Mesenchymal stem cell (in vitro differentiated cells and primary cell): ENCODE results near the gene BICDL2.

Experiments
- DNase-seq: peaks from one replicate; pipeline ENCODE4 v3.0.0-alpha.2; 2013
- H2AFZ ChIP-seq: one replicate; pipeline ENCODE4 v1.6.1; 2013; ENCODE audit warnings: low read depth, mild to moderate bottlenecking, control low read depth, inconsistent platforms, low read length, moderate library complexity
- H2AK5ac ChIP-seq: 2 replicates; pipeline ENCODE4 v1.6.1; 2013; ENCODE audit warnings: low read length, moderate library complexity, mild to moderate bottlenecking, inconsistent platforms; ENCODE audit not compliant: severe bottlenecking
- H2BK120ac ChIP-seq: one replicate; pipeline ENCODE4 v1.6.1; 2013; ENCODE audit warnings: low read depth, mild to moderate bottlenecking, inconsistent platforms, low read length, moderate library complexity
- H2BK12ac ChIP-seq, 2 experiments: one replicate each; pipeline ENCODE4 v1.6.1; 2013; ENCODE audit warnings: inconsistent platforms in 2 of 2, low read length in 2 of 2, mild to moderate bottlenecking in 2 of 2, moderate library complexity in 2 of 2, control low read depth in 1 of 2
- H2BK15ac ChIP-seq: one replicate; pipeline ENCODE4 v1.6.1; 2013; ENCODE audit warnings: mild to moderate bottlenecking, low read depth, inconsistent platforms; ENCODE audit not compliant: poor library complexity, severe bottlenecking
- H2BK5ac ChIP-seq: 2 replicates; pipeline ENCODE4 v1.6.1; 2013; ENCODE audit warnings: low read depth, mild to moderate bottlenecking, low read length, control low read depth, inconsistent platforms; ENCODE audit not compliant: poor library complexity, severe bottlenecking
- H3K14ac ChIP-seq, 2 experiments: one replicate each; pipeline ENCODE4 v1.6.1; 2013; ENCODE audit warnings: inconsistent platforms in 2 of 2, low read length in 2 of 2, control low read depth in 1 of 2, mild to moderate bottlenecking in 1 of 2, moderate library complexity in 1 of 2
- H3K18ac ChIP-seq, 2 experiments: one replicate each; pipeline ENCODE4 v1.6.1; 2013; ENCODE audit warnings: inconsistent platforms in 2 of 2, low read length in 2 of 2, control low read depth in 1 of 2, low read depth in 1 of 2, mild to moderate bottlenecking in 1 of 2
- H3K23ac ChIP-seq, 2 experiments: one replicate each; pipeline ENCODE4 v1.6.1; 2013; ENCODE audit warnings: inconsistent platforms in 2 of 2, low read length in 2 of 2, mild to moderate bottlenecking in 2 of 2, moderate library complexity in 2 of 2, control low read depth in 1 of 2
- H3K27ac ChIP-seq: 2 replicates; pipeline ENCODE4 v1.5.1; 2013; ENCODE audit warnings: mild to moderate bottlenecking, moderate library complexity, low read length, control low read depth, inconsistent platforms; ENCODE audit not compliant: poor library complexity, severe bottlenecking
- H3K27me3 ChIP-seq, 2 experiments: 2 replicates each; pipeline versions ENCODE4 v1.6.1 to v1.7.0; 2013; ENCODE audit warnings: low read length in 2 of 2, mild to moderate bottlenecking in 2 of 2, moderate library complexity in 2 of 2, control low read depth in 1 of 2, inconsistent platforms in 1 of 2; ENCODE audit not compliant: control insufficient read depth in 1 of 2, insufficient read depth in 1 of 2
- H3K36me3 ChIP-seq, 2 experiments: 2 replicates each; pipeline versions ENCODE4 v1.6.1 to v1.7.0; 2013; ENCODE audit warnings: low read length in 2 of 2, control low read depth in 1 of 2, inconsistent platforms in 1 of 2, low read depth in 1 of 2, mild to moderate bottlenecking in 1 of 2; ENCODE audit not compliant: insufficient read depth in 2 of 2, control insufficient read depth in 1 of 2
- H3K4ac ChIP-seq, 2 experiments: one replicate each; pipeline ENCODE4 v1.6.1; 2013; ENCODE audit warnings: inconsistent platforms in 2 of 2, low read length in 2 of 2, mild to moderate bottlenecking in 2 of 2, moderate library complexity in 2 of 2, control low read depth in 1 of 2, low read depth in 1 of 2
- H3K4me1 ChIP-seq: 2 replicates; pipeline ENCODE4 v1.6.1; 2013; ENCODE audit warnings: low read depth, low read length, control low read depth; ENCODE audit not compliant: control insufficient read depth, insufficient read depth
- H3K4me2 ChIP-seq: 2 replicates; pipeline ENCODE4 v1.6.1; 2013; ENCODE audit warnings: low read length, mild to moderate bottlenecking, inconsistent platforms; ENCODE audit not compliant: poor library complexity, severe bottlenecking
- H3K4me3 ChIP-seq, 2 experiments: 2 replicates each; pipeline versions ENCODE4 v1.5.1 to v1.7.0; 2013; ENCODE audit warnings: low read length in 2 of 2, mild to moderate bottlenecking in 2 of 2, control low read depth in 1 of 2, low read depth in 1 of 2; ENCODE audit not compliant: insufficient read depth in 1 of 2
- H3K79me1 ChIP-seq: replicated peaks from 2 replicates; pipeline ENCODE4 v1.6.1; 2013; ENCODE audit warnings: mild to moderate bottlenecking, control low read depth, low read length, inconsistent platforms; ENCODE audit not compliant: poor library complexity, severe bottlenecking
- H3K9ac ChIP-seq: 2 replicates; pipeline ENCODE4 v1.7.0; 2013; ENCODE audit warnings: mild to moderate bottlenecking, low read length, moderate library complexity
- H3K9me3 ChIP-seq: 2 replicates; pipeline ENCODE4 v1.7.0; 2013; ENCODE audit warnings: mild to moderate bottlenecking, low read length; ENCODE audit not compliant: control insufficient read depth
- H4K8ac ChIP-seq: one replicate; pipeline ENCODE4 v1.6.1; 2013; ENCODE audit warnings: inconsistent platforms, mild to moderate bottlenecking, low read length, moderate library complexity
- H4K91ac ChIP-seq: one replicate; pipeline ENCODE4 v1.6.1; 2013; ENCODE audit warnings: mild to moderate bottlenecking, low read length, inconsistent platforms
- WGBS: methylation state at CpG from one replicate; pipeline ENCODE4 v1.1.7; 2013; ENCODE audit warnings: mixed read lengths; 5-methylcytosine and 5-hydroxymethylcytosine counted together

BICDL2 gene

DNA sequence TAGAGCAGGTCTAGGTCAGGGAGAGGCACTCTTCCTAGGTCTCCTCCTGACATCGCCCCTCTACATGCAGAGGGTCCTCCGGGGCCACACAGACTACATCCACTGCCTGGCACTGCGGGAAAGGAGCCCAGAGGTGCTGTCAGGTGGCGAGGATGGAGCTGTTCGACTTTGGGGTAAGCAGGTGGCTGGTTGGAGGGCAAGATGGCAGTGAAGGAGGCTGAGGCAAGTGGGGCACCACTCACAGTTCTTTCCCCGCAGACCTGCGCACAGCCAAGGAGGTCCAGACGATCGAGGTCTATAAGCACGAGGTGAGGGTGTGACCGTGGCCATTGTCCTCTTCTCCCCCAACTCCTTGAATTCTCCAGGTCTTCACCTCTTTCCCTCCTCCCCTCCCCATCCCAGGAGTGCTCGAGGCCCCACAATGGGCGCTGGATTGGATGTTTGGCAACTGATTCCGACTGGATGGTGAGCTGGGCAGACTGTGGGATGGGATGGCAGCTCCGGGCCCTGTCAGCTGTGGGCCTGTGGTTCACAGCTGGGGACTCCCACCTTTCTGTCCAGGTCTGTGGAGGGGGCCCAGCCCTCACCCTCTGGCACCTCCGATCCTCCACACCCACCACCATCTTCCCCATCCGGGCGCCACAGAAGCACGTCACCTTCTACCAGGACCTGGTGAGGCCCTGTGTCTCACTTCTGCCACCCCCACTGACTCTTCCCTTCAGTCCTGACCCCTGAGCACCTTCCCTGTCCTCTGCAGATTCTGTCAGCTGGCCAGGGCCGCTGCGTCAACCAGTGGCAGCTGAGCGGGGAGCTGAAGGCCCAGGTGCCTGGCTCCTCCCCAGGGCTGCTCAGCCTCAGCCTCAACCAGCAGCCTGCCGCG is 9.9 kb downstream of the BICDL2 start:
- Histone ChIP-seq H2BK5ac (no peak overlapping the region), H3K27ac (no peak overlapping the region), H3K4me1 (peaks cover 25% of the 10 kb centered on the region), H3K79me1 (peaks cover 4% of the 10 kb centered on the region), H3K14ac (no peak overlapping the region), H3K4me3 (no peak overlapping the region), H3K18ac (no peak overlapping the region), H3K4me2 (no peak overlapping the region), H2BK120ac (no peak overlapping the region), H2BK15ac (no peak overlapping the region), H3K9ac (no peak overlapping the region), H3K4ac (no peak overlapping the region), H4K91ac (no peak overlapping the region), H3K9me3 (no peaks in the 10 kb centered on the region), H3K36me3 (peaks cover 24 to 50% of the 10 kb centered on the region in 2 experiments), H2AFZ (no peak overlapping the region), H3K27me3 (peaks cover 0 to 23% of the 10 kb centered on the region in 2 experiments), H3K23ac (no peak overlapping the region), H2BK12ac (no peak overlapping the region), H4K8ac (no peak overlapping the region), H2AK5ac (no peak overlapping the region)
- no peak for DNase-seq
- 95% methylated on average over 23 of the region's 24 CpGs for whole genome bisulfite sequencing

- Histone ChIP-seq H3K4ac (no peak overlapping the region), H3K23ac (no peak overlapping the region)
- DNase-seq: no peak
These were observed 10.8 kb downstream of the BICDL2 start for GRCh38 chr16:3026003-3026378.

DNA sequence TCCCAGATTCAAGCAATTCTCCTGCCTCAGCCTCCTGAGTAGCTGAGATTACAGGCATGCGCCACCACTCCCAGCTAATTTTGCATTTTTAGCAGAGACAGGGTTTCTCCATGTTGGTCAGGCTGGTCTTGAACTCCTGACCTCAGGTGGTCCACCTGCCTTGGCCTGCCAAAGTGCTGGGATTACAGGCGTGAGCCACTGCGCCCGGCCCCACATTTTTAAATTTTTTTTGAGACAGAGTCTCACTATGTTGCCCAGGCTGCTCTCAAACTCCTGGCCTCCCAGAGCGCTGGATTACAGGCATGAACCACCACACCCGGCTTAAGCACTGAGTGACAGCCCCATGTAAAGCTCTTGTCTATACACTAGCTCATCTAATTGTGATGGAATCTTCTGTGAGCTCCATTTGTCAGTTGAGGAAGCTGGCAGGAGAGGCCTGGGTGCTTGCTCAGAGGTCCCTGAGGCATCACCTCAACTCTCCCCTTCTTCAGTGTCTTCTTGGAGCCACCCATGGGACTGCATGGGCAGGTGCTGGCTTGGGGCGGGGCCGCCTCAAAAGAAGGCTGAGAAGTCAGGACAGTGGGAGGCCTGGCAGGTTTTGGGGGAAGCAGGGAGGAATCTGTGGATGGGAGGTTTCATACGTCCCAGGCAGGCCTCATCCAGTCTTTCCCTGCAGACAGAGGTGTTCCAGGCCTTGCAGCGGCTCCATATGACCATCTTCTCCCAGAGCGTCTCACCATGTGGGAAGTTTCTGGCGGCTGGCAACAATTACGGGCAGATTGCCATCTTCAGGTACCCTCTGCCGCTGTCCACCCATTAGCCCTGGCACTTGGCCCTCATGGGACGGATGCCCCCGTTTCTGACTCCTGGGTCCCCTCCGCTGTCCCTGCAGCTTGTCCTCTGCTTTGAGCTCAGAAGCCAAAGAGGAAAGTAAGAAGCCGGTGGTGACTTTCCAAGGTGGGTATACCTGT is 11.4 kb downstream of the BICDL2 start:
- Histone ChIP-seq H2AFZ (no peak overlapping the region), H2BK15ac (no peak overlapping the region), H2BK120ac (no peak overlapping the region), H4K91ac (no peak overlapping the region), H3K4me1 (peaks cover 25% of the 10 kb centered on the region), H2BK5ac (no peak overlapping the region), H3K23ac (no peak overlapping the region), H3K27ac (no peak overlapping the region), H3K4ac (no peak overlapping the region), H3K79me1 (peaks cover 4% of the 10 kb centered on the region), H3K4me2 (no peak overlapping the region), H3K18ac (no peak overlapping the region), H3K36me3 (peaks cover 24 to 58% of the 10 kb centered on the region in 2 experiments), H4K8ac (no peak overlapping the region), H2BK12ac (no peak overlapping the region), H2AK5ac (no peak overlapping the region), H3K9ac (no peak overlapping the region), H3K9me3 (no peaks in the 10 kb centered on the region), H3K4me3 (no peak overlapping the region), H3K14ac (no peak overlapping the region), H3K27me3 (peaks cover 0 to 17% of the 10 kb centered on the region in 2 experiments)
- WGBS: 97% methylated on average over 18 of the region's 18 CpGs
- DNase-seq: no peak

More at GRCh38 chr16:3026003-3026378, 10.8 kb downstream of the BICDL2 start:
- H3K4me3 ChIP-seq: no peak overlapping the region
- H2AFZ ChIP-seq: no peak overlapping the region
- H4K8ac ChIP-seq: no peak overlapping the region
- no peak overlapping the region for H4K91ac ChIP-seq
- H3K79me1 ChIP-seq: peaks cover 4% of the 10 kb centered on the region
- H3K4me2 ChIP-seq: no peak overlapping the region
- WGBS: 94% methylated on average over 8 of the region's 8 CpGs
- no peak overlapping the region for H3K27ac ChIP-seq
- no peak overlapping the region for H3K18ac ChIP-seq
- H2BK120ac ChIP-seq: no peak overlapping the region
- no peak overlapping the region for H2BK12ac ChIP-seq
- H3K4me1 ChIP-seq: peaks cover 25% of the 10 kb centered on the region
- no peak overlapping the region for H2AK5ac ChIP-seq
- H3K14ac ChIP-seq: no peak overlapping the region
- H3K27me3 ChIP-seq: peaks cover 0 to 21% of the 10 kb centered on the region in 2 experiments
- no peak overlapping the region for H2BK15ac ChIP-seq
- H3K9ac ChIP-seq: no peak overlapping the region
- no peak overlapping the region for H2BK5ac ChIP-seq
- no peaks in the 10 kb centered on the region for H3K9me3 ChIP-seq
- H3K36me3 ChIP-seq: peaks cover 24 to 58% of the 10 kb centered on the region in 2 experiments
